ENCODE data around the gene RASD1. TPM values are rescaled to one million over a fixed set of nuclear protein-coding genes. Genes with fewer than 3 reads are reported as not detected.
"Not testable (repeated sequence)": the region's sequence is repeated elsewhere in the genome, so short reads cannot be mapped to it uniquely, and the experiment has no call there.

Gene RASD1
- polyA plus RNA-seq, 4 donors: 0.70 to 1.5 (median 0.97) TPM

GRCh38 chr17:17499402-17500145 is 3.4 kb upstream of the RASD1 start:
- DNase-seq (ENCODE audit: low read depth in 4 of 4, low spot score in 3 of 4): no peak

GRCh38 chr17:17498606-17499301 is 2.6 kb upstream of the RASD1 start:
- DNase-seq (ENCODE audit: low read depth in 4 of 4, low spot score in 3 of 4): no peak

GRCh38 chr17:17497845-17498520 is 1.8 kb upstream of the RASD1 start:
- DNase-seq (ENCODE audit: low read depth in 4 of 4, low spot score in 3 of 4): no peak

- DNase-seq (ENCODE audit: low read depth in 4 of 4, low spot score in 3 of 4): no peak
Observed at GRCh38 chr17:17497065-17497844, 1.1 kb upstream of the RASD1 start.

GRCh38 chr17:17495536-17496188 is 533 bp downstream of the RASD1 start:
- no peak for DNase-seq (ENCODE audit: low read depth in 4 of 4, low spot score in 3 of 4)

- DNase-seq (ENCODE audit: low read depth in 4 of 4, low spot score in 3 of 4): peak in 1 of 4 donors; percentile 38
Observed at GRCh38 chr17:17494870-17495535, 1.2 kb downstream of the RASD1 start.

GRCh38 chr17:17494499-17494869 is 1.7 kb downstream of the RASD1 start:
- DNase-seq (ENCODE audit: low read depth in 4 of 4, low spot score in 3 of 4): no peak

GRCh38 chr17:17493986-17494466 is 2.2 kb downstream of the RASD1 start:
- DNase-seq (ENCODE audit: low read depth in 4 of 4, low spot score in 3 of 4): no peak

GRCh38 chr17:17493249-17493985 is 2.8 kb downstream of the RASD1 start:
- DNase-seq (ENCODE audit: low read depth in 4 of 4, low spot score in 3 of 4): no peak

- no peak for DNase-seq (ENCODE audit: low read depth in 4 of 4, low spot score in 3 of 4)
Observed at GRCh38 chr17:17492571-17492970, 3.6 kb downstream of the RASD1 start.

GRCh38 chr17:17492085-17492484 is 4.1 kb downstream of the RASD1 start:
- DNase-seq (ENCODE audit: low read depth in 4 of 4, low spot score in 3 of 4): no peak

GRCh38 chr17:17491546-17491988 is 4.6 kb downstream of the RASD1 start:
- DNase-seq (ENCODE audit: low read depth in 4 of 4, low spot score in 3 of 4): no peak

- no peak for DNase-seq (ENCODE audit: low read depth in 4 of 4, low spot score in 3 of 4)
Observed at GRCh38 chr17:17491031-17491471, 5.1 kb downstream of the RASD1 start.

GRCh38 chr17:17487998-17488397 is 8.2 kb downstream of the RASD1 start:
- DNase-seq (ENCODE audit: low read depth in 4 of 4, low spot score in 3 of 4): no peak

GRCh38 chr17:17486416-17486815 is 9.8 kb downstream of the RASD1 start:
- DNase-seq (ENCODE audit: low read depth in 4 of 4, low spot score in 3 of 4): not testable (repeated sequence)

GRCh38 chr17:17485420-17485819 is 10.8 kb downstream of the RASD1 start:
- DNase-seq (ENCODE audit: low read depth in 4 of 4, low spot score in 3 of 4): no peak

- no peak for DNase-seq (ENCODE audit: low read depth in 4 of 4, low spot score in 3 of 4)
Observed at GRCh38 chr17:17484451-17484899, 11.7 kb downstream of the RASD1 start.

GRCh38 chr17:17481860-17482259 is 14.3 kb downstream of the RASD1 start:
- no peak for DNase-seq (ENCODE audit: low read depth in 4 of 4, low spot score in 3 of 4)

All from left renal pelvis (tissue), 4 donors.